GM12878 (cell line): ENCODE results near the gene PLEKHG1. TPM values are rescaled to one million over a fixed set of nuclear protein-coding genes. Genes with fewer than 3 reads are reported as not detected.
A peak's percentile ranks its signal among the peaks of the same experiment; 100 is the strongest.

ENCODE experiments used
- ATAC-seq: fragments of 200-7000 bp; cut with Tn5 transposase; 3 replicates; pipeline ENCODE4 v1.9.1; 2020; ENCODE audit warnings: mild to moderate bottlenecking, moderate library complexity
- BruUV-seq: library from RNA; stranded (reverse); fragments of 400-500 nt; replicated peaks from 2 replicates; lab custom pipeline; 2021; lab: Mats Ljungman, UMichigan
- CTCF ChIA-PET: fragments of 300-600 bp; sonication (Branson Sonifier 250); formaldehyde crosslinking; extraction: SDS; loops from one replicate; lab custom pipeline; 2021; ENCODE audit warnings: inconsistent platforms; lab: Yijun Ruan, JAX
- POLR2A ChIA-PET: fragments of 350-600 bp; formaldehyde crosslinking; extraction: SDS; loops from one replicate; lab custom pipeline; 2021; ENCODE audit warnings: inconsistent platforms; lab: Charles Lee
- RAD21 ChIA-PET: fragments of 300-600 bp; sonication (Branson Sonifier 250); formaldehyde crosslinking; loops from one replicate; lab custom pipeline; 2023; ENCODE audit warnings: antibody characterized with exemption; ENCODE audit not compliant: unreplicated experiment; lab: Charles Lee
- SMC1A ChIA-PET: fragments of 300-600 bp; sonication (Branson Sonifier 250); formaldehyde crosslinking; loops from one replicate; lab custom pipeline; 2023; ENCODE audit not compliant: unreplicated experiment, uncharacterized antibody; lab: Charles Lee
- DNase-seq: peaks from one replicate; pipeline ENCODE4 v3.0.0-alpha.2; 2011; ENCODE audit warnings: low read depth, low spot score
- FAIRE-seq: peaks from 3 replicates; lab custom pipeline; 2011; peaks lifted over from hg19 to GRCh38; lab: Jason Lieb, UNC
- H2AFZ ChIP-seq: 2 replicates; pipeline ENCODE4 v1.6.0; 2011; ENCODE audit warnings: low read depth, low read length, control low read depth; ENCODE audit not compliant: control insufficient read depth
- H3K27ac ChIP-seq: 2 replicates; pipeline ENCODE4 v1.5.1; 2011; ENCODE audit warnings: control low read depth; ENCODE audit not compliant: control insufficient read depth, insufficient read depth
- H3K27me3 ChIP-seq, 2 experiments: replicated peaks in 1 of 2; 2 replicates each; pipeline versions ENCODE4 v1.6.0 to v1.6.1; 2011; ENCODE audit warnings: low read length in 1 of 2; ENCODE audit not compliant: control insufficient read depth in 2 of 2, insufficient read depth in 2 of 2
- H3K36me3 ChIP-seq, 2 experiments: 2 replicates each; pipeline ENCODE4 v1.5.1; 2011; ENCODE audit warnings: low read length in 1 of 2; ENCODE audit not compliant: control insufficient read depth in 2 of 2, insufficient read depth in 2 of 2
- H3K4me1 ChIP-seq: 2 replicates; pipeline ENCODE4 v1.6.1; 2011; ENCODE audit warnings: mild to moderate bottlenecking, low read length, moderate library complexity, mixed read lengths; ENCODE audit not compliant: control insufficient read depth, insufficient read depth
- H3K4me2 ChIP-seq: 2 replicates; pipeline ENCODE4 v1.6.0; 2011; ENCODE audit warnings: control low read depth; ENCODE audit not compliant: control insufficient read depth, insufficient read depth
- H3K4me3 ChIP-seq: fragments of 200-600 bp; sonication (generic); 2 replicates; pipeline ENCODE4 v1.5.1; 2016
- H3K79me2 ChIP-seq: 2 replicates; pipeline ENCODE4 v1.6.0; 2011; ENCODE audit warnings: low read length; ENCODE audit not compliant: control insufficient read depth, insufficient read depth
- H3K9ac ChIP-seq: 2 replicates; pipeline ENCODE4 v1.8.0; 2011; ENCODE audit warnings: low read length, control low read depth, mixed read lengths; ENCODE audit not compliant: control insufficient read depth, insufficient read depth
- H3K9me3 ChIP-seq: replicated peaks from 3 replicates; pipeline ENCODE4 v1.5.1; 2011; ENCODE audit warnings: mild to moderate bottlenecking, low read length; ENCODE audit not compliant: control insufficient read depth, insufficient read depth
- H4K20me1 ChIP-seq: 2 replicates; pipeline ENCODE4 v1.6.0; 2011; ENCODE audit not compliant: control insufficient read depth, insufficient read depth
- EED ChIP-seq: sonication (generic); IDR thresholded peaks from 2 replicates; pipeline ENCODE4 v1.6.1; 2016; ENCODE audit warnings: antibody characterized with exemption, low read depth
- IKZF1 ChIP-seq: fragments of 450-650 bp; conservative IDR thresholded peaks from 2 replicates; pipeline ENCODE4 v1.6.1; 2017; ENCODE audit warnings: antibody characterized with exemption, mild to moderate bottlenecking
- IKZF2 ChIP-seq, 2 experiments: fragments of 450-650 bp; IDR thresholded peaks; 2 replicates each; pipeline ENCODE4 v1.6.1; 2017; ENCODE audit warnings: mild to moderate bottlenecking in 2 of 2, moderate library complexity in 2 of 2
- KLF5 ChIP-seq: fragments of 450-650 bp; IDR thresholded peaks from 2 replicates; pipeline ENCODE4 v1.6.1; 2014; ENCODE audit warnings: mild to moderate bottlenecking; ENCODE audit not compliant: partially characterized antibody
- POU2F2 ChIP-seq: IDR thresholded peaks from 3 replicates; pipeline ENCODE4 v1.6.1; 2011; ENCODE audit warnings: low read depth, mild to moderate bottlenecking, low read length, borderline replicate concordance
- RCOR1 ChIP-seq: conservative IDR thresholded peaks from 2 replicates; pipeline ENCODE4 v1.6.1; 2012; ENCODE audit warnings: low read depth, low read length, improper control_type of control experiment
- RUNX3 ChIP-seq: IDR thresholded peaks from 2 replicates; pipeline ENCODE4 v1.6.1; 2012; ENCODE audit warnings: low read length, inconsistent platforms
- SMARCA5 ChIP-seq: fragments of 450-650 bp; IDR thresholded peaks from 2 replicates; pipeline ENCODE4 v1.6.1; 2017; ENCODE audit warnings: mild to moderate bottlenecking
- SPI1 ChIP-seq: IDR thresholded peaks from 2 replicates; pipeline ENCODE4 v1.6.1; 2011; ENCODE audit warnings: low read depth, mild to moderate bottlenecking, low read length, moderate library complexity, borderline replicate concordance; ENCODE audit not compliant: insufficient read depth
- SUPT20H ChIP-seq: IDR thresholded peaks from 2 replicates; pipeline ENCODE4 v1.6.1; 2011; ENCODE audit warnings: low read depth, mild to moderate bottlenecking, low read length, moderate library complexity, borderline replicate concordance; ENCODE audit not compliant: control insufficient read depth
- YBX1 ChIP-seq: fragments of 450-650 bp; IDR thresholded peaks from 2 replicates; pipeline ENCODE4 v1.6.1; 2016; ENCODE audit warnings: antibody characterized with exemption
- YY1 ChIP-seq: IDR thresholded peaks from 2 replicates; pipeline ENCODE4 v1.6.1; 2011; ENCODE audit warnings: low read depth, mild to moderate bottlenecking, low read length
- WGBS: methylation state at CpG from one replicate; pipeline ENCODE4 v1.1.6; 2016; ENCODE audit warnings: low lambda C conversion rate; ENCODE audit not compliant: insufficient replicate concordance, insufficient coverage; ENCODE audit errors: missing lambda C conversion rate; 5-methylcytosine and 5-hydroxymethylcytosine counted together
- in situ Hi-C: fragments of 300-500 bp; cut with MboI; formaldehyde crosslinking; loops from 9 replicates; pipeline ENCODE4 v1.14.3; 2018; ENCODE audit warnings: mixed read lengths
- intact Hi-C: fragments of 100-400 bp; cut with micrococcal nuclease; formaldehyde crosslinking; loops from one replicate; pipeline ENCODE4 v1.14.2; 2022; ENCODE audit not compliant: unreplicated experiment
- polyA plus RNA-seq, 11 experiments: library from polyadenylated mRNA; depleted of rRNA in 4 of 11; unstranded in 6 of 11; stranded (reverse) in 5 of 11; fragments of >200 nt; fragmentation: Nextera tagmentation in 4 of 11; fragmentation: Illumina TruSeq in 1 of 11; extraction: Ambion mirVana in 4 of 11; extraction: Trizol in 1 of 11; gene quantifications; 1 replicate in 1 of 11; 2 replicates in 10 of 11; pipeline versions ENCODE4 v1.2.1 to v1.2.3, GENCODE V29; 2011 to 2016; ENCODE audit warnings: inconsistent platforms in 2 of 11, missing spikeins in 2 of 11, low read depth in 1 of 11
- total RNA-seq, 4 experiments: library from RNA; depleted of rRNA in 3 of 4; stranded (reverse); fragments of >200 nt in 3 of 4; fragmentation: Illumina TruSeq in 1 of 4; extraction: Trizol in 1 of 4; gene quantifications; 2 replicates each; pipeline versions ENCODE4 v1.2.1 to v1.2.3, GENCODE V29; 2013 to 2021
- TF ChIP-seq, protein P1 (sequence below): fragments of 450-650 bp; IDR thresholded peaks from 2 replicates; pipeline ENCODE4 v1.6.1; 2017; ENCODE audit warnings: mild to moderate bottlenecking
- TF ChIP-seq, protein P2 (sequence below): IDR thresholded peaks from 2 replicates; pipeline ENCODE4 v1.6.1; 2012; ENCODE audit warnings: low read length, inconsistent platforms
- TF ChIP-seq, protein P3 (sequence below): IDR thresholded peaks from 2 replicates; pipeline ENCODE4 v1.6.1; 2011; ENCODE audit warnings: borderline replicate concordance, low read depth, mild to moderate bottlenecking, moderate library complexity, low read length; ENCODE audit not compliant: insufficient read depth, poor library complexity, severe bottlenecking

Gene PLEKHG1
- total and polyA plus RNA-seq, 10 of the 15 experiments (the other 5 are each of a cell fraction or from before 2014, with no cell fraction given), result 0.77 to 17.2 (median 4.9) TPM

DNA sequence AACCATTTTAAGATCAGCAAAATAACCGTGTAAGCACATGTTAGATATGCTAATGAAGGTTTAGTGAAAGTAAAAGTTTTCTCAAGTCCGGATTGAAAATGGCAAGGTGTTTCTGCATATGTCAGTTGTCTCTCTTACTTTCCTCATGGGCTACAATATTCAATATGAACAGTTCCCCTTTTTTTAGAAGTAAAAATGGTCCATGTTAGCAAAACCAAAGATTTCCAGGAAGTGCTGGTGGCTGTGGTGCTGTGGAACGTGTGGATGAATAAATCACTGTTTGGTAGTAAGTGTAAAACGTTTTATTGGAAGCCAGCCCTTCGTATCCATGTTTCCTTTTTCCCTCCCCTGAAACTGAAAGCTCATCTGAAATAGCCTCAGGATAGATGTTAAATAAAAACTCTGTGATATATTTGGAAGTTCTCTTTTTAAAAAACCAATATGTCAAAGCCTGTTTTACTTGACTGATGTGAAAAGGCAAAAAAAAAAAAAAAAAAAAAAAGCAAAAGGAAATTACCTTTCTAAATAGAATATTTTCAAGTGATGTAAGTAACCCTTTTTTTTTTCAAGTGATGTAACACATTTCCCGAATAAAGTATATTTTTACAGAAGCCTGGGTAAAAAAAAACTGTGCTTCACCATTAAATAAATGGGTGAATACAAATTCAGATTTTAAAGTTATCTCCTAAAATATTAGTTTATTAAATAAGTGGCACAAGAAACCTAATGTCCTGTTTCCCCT is 41.9 kb downstream of the PLEKHG1 start:
- H3K27me3 ChIP-seq, result no peaks in the 10 kb centered on the region
- 0% methylated on average over 6 of the region's 6 CpGs for WGBS
- ATAC-seq (peak; percentile 62), FAIRE-seq (no peak), DNase-seq (no peak)
- POLR2A ChIA-PET, result interaction anchor here (1.4 kb wide), 1 partner anchor 9 kb away, joined by 7 read pairs; no protein-coding TSS in a partner anchor
- H3K9me3 ChIP-seq, result no peaks in the 10 kb centered on the region
- CTCF ChIA-PET, result interaction anchor here (1.0 to 1.8 kb wide), 2 partner anchors 9 to 44 kb away, joined by 3 to 8 read pairs; no protein-coding TSS in a partner anchor
- intact Hi-C loops, result no loop called here
- peak overlapping the region; percentile 24; the same call in 1 of the 2 replicates for H3K9ac ChIP-seq
- peak overlapping the region; percentile 74 for H3K4me2 ChIP-seq
- in situ Hi-C loops, result no loop called here
- H3K36me3 ChIP-seq, result no peaks in the 10 kb centered on the region; a peak in 1 of 4 replicates
- SMC1A ChIA-PET, result interaction anchor here (1.0 to 3.1 kb wide), 6 partner anchors 21 to 172 kb away, joined by 3 to 17 read pairs (median 4); partner anchors contain the start of gene PLEKHG1
- peak overlapping the region; percentile 63 for H3K27ac ChIP-seq
- peaks cover 30% of the 10 kb centered on the region for H3K4me1 ChIP-seq
- no TSS peak for BruUV-seq
- peak overlapping the region; percentile 46 for H2AFZ ChIP-seq
- peak overlapping the region; percentile 59 for H3K4me3 ChIP-seq
- peaks cover 8% of the 10 kb centered on the region for H3K79me2 ChIP-seq
- H4K20me1 ChIP-seq, result no peaks in the 10 kb centered on the region
- RAD21 ChIA-PET, result interaction anchor here (0.6 to 2.8 kb wide), 4 partner anchors 8 to 101 kb away, joined by 3 to 24 read pairs (median 4); no protein-coding TSS in a partner anchor
- TF ChIP-seq, protein P1, sequence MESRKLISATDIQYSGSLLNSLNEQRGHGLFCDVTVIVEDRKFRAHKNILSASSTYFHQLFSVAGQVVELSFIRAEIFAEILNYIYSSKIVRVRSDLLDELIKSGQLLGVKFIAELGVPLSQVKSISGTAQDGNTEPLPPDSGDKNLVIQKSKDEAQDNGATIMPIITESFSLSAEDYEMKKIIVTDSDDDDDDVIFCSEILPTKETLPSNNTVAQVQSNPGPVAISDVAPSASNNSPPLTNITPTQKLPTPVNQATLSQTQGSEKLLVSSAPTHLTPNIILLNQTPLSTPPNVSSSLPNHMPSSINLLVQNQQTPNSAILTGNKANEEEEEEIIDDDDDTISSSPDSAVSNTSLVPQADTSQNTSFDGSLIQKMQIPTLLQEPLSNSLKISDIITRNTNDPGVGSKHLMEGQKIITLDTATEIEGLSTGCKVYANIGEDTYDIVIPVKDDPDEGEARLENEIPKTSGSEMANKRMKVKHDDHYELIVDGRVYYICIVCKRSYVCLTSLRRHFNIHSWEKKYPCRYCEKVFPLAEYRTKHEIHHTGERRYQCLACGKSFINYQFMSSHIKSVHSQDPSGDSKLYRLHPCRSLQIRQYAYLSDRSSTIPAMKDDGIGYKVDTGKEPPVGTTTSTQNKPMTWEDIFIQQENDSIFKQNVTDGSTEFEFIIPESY, result no peak
- TF ChIP-seq KLF5 (no peak), SMARCA5 (0 out of 2 replicates have a peak, but pooled peaks have one; percentile 15), YBX1 (no peak), YY1 (0 out of 2 replicates have a peak, but pooled peaks have one; percentile 10), POU2F2 (peak; percentile 64; the same call in 1 of the 3 replicates), SUPT20H (no peak), RUNX3 (peak; percentile 30; the same call in 1 of the 2 replicates), EED (peak; percentile 56), IKZF2 (IDR thresholded peaks at IDR 0.05) (peak in 1 of 2 experiments; percentile 29; a peak in 1 of 4 replicates), SPI1 (peak; percentile 82), IKZF1 (peak; percentile 35), RCOR1 (no peak)
- TF ChIP-seq, protein P2, sequence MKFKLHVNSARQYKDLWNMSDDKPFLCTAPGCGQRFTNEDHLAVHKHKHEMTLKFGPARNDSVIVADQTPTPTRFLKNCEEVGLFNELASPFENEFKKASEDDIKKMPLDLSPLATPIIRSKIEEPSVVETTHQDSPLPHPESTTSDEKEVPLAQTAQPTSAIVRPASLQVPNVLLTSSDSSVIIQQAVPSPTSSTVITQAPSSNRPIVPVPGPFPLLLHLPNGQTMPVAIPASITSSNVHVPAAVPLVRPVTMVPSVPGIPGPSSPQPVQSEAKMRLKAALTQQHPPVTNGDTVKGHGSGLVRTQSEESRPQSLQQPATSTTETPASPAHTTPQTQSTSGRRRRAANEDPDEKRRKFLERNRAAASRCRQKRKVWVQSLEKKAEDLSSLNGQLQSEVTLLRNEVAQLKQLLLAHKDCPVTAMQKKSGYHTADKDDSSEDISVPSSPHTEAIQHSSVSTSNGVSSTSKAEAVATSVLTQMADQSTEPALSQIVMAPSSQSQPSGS, result 0 out of 2 replicates have a peak, but pooled peaks have one; percentile 6
- TF ChIP-seq, protein P3, sequence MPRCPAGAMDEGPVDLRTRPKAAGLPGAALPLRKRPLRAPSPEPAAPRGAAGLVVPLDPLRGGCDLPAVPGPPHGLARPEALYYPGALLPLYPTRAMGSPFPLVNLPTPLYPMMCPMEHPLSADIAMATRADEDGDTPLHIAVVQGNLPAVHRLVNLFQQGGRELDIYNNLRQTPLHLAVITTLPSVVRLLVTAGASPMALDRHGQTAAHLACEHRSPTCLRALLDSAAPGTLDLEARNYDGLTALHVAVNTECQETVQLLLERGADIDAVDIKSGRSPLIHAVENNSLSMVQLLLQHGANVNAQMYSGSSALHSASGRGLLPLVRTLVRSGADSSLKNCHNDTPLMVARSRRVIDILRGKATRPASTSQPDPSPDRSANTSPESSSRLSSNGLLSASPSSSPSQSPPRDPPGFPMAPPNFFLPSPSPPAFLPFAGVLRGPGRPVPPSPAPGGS, result no peak
